Measurements from ENCODE around the gene CSNK1A1L.
"Not testable (repeated sequence)": the region's sequence is repeated elsewhere in the genome, so short reads cannot be mapped to it uniquely, and the experiment has no call there.

CSNK1A1L gene

DNA sequence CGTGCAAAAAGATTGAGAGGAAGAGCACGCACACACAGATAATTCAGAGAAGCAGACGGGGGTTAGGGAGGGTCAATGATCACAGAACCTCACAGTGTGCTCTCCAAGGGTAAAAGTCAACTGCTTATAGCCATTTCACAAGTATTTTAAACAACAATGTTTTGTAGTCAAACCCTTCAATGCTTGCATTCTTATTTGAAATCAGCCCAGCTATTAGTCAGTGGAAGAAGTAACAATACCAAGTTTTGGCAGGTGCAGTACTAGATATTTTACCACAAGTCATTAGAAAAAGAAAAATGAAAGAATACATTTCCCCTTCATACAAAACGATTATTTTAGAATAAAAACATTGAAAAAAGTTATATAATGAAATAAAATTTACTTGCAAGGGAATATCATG lies 2.6 kb downstream of the CSNK1A1L start:
- no peak for DNase-seq

DNA sequence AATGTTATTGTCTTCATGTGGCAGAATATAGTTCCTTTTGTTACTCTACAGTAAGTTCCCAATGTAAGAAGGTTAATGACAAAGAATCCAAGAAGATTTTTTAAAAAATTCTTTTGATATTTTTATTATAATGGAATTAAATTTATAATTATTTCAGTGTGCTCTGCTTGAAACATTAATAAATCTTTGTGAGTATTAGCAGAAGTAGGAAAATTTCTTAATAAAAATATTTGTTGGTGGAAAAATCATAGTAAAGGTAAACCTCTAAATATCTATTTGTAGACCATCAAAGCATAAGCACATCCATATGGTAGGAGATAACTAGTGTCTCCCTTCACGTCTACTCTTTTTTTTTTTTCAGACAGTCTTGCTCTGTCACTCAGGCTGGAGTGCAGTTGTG lies 4.3 kb downstream of the CSNK1A1L start:
- DNase-seq = no peak

DNA sequence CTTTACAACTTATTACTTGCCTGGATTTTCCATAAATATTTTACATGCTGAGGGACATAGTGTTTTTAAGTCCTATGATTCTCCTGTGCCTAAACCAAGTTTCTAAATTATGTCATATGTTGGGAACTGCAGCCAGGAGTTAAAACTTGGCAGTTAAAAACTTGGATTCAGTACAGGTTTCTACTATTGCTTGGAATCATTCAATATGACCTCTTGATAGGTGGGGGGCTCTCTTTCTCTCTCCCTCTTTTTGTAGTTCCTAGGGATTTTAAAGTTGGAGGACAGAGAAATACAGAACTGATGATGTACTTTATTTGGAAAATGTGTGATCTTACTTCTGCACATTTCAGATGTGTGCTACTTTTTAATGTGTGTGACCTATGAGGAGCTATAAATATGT lies 4.7 kb downstream of the CSNK1A1L start:
- DNase-seq = no peak

DNA sequence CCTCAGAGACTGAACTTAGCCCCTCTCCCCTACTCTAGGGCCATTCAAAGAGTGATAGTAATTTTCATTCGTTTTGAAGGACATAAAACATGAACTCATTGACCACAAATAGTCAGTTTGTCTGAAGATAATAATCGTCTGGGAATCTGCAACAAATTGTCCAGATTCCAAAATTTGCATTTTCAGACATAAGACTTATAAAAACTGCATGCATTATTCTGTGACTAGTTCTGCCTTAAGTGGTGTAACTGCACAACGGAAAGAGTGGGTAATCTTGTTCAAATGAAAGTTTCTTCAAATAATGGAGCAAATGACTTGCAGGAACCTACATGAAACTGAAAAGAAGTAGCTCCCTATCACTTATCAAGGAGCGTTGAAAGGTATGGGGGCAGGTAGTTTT lies 8.4 kb downstream of the CSNK1A1L start:
- no peak for DNase-seq

DNA sequence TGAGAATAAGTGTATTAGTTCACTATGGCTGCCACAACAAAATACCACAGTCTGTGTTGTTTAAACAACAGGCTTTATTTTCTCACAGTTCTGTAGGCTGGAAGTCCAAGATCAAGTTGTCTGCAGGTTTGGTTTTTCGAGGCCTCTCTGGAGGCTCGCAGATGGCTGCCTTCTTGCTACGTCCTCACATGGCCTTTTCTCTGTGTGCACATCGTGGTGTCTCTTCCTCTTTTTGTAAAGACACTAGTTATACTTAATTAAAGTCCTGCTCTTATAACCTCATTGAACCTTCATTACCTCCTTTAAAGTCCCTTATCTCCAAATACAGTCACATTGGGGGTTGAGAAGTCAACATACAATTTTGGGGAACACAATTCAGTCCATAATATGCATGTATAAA lies 10.6 kb downstream of the CSNK1A1L start:
- no peak for DNase-seq

DNA sequence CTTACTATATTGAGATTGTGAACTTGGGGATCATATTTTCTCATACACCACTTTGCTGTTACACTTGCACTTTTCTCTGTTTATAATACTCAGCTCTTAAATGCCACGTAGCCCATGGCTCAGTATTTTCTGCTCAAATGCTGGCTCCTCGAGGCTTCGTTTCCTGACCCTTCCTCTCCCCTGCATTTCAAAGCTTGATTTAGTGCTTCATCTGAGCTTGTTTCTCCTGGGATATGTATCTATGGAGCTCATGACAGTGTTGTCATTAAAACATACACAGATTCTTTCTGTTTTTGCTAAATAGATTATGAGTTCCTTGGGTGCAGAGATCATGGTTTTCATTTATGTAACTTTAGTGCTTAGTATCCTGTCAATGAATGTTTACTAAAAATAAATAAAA lies 11.4 kb downstream of the CSNK1A1L start:
- DNase-seq = no peak

DNA sequence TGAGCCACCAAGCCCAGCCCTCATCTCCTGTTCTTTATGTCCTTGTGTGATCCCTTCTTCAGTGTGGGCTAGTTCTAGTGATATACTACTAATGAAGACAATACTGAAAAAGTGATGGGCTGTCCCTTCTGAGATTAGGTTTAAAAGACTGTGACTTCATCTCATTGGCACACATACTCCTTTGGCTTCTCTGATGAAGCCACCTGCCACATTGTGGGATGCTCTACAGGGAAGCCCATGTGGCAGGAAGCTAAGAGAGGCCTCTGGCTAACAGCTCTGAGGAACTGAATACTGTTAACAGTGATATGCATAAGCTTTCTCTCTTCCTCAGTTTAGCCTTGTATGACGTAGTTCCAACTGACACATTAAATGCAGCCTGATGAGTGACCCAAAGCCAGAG lies 13.6 kb downstream of the CSNK1A1L start:
- DNase-seq = no peak

DNA sequence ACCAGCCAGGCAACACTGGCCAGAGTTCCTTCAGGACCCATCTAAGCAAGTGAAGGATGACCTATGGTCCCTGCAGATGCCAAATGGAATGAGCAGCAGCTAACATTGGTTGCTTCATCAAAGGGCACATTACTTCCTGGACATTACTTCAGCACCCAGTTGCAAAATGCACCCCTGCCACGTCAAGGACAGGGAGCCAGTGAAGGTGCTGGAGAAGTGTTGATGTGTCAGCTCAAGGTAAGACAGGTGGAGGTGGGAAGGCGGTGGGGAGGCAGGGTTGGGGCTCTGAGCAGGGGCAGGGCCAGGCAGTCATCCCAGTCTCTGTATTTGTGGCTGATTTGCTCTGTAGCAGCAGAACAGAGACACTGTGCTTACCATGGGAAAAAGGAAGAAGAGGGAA lies 14.6 kb downstream of the CSNK1A1L start:
- DNase-seq = no peak

DNA sequence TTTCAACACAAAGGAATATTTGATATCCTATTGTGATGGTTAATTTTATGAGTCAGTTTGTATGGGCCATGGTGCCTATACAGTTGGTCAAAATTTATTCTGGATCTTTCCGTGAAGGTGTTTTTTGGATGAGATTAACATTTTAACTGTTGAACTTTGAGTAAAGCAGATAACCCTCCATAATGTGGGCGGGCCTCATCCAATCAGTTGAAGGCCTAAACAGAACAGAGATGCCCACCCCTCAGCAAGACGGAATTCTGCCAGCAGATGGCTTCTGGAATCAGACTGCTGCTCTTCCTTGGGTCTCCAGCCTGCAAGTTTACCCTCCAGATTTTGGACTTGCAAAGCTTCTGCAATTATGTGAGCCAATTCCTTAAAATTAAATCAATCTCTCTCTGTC lies 16.0 kb downstream of the CSNK1A1L start:
- DNase-seq = no peak

DNA sequence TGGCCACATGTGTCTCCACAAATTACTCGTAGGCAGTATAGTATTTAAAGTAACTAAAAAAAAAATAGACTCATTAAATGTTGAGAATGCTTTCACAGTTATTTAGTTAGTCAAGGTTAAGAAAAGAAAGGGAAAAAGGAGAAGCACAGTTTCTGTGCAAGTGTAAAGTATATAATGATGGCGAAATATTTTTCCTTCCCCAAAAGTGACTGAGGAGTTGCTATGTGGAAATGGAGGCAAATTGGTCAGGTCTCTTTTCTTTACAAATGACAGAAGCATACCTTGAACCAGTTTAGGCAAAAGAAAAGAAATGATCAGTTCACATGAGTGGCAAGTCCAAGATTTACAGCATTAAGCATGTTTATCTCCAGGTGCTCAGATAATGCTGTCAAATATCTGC lies 18.0 kb downstream of the CSNK1A1L start:
- DNase-seq = no peak

DNA sequence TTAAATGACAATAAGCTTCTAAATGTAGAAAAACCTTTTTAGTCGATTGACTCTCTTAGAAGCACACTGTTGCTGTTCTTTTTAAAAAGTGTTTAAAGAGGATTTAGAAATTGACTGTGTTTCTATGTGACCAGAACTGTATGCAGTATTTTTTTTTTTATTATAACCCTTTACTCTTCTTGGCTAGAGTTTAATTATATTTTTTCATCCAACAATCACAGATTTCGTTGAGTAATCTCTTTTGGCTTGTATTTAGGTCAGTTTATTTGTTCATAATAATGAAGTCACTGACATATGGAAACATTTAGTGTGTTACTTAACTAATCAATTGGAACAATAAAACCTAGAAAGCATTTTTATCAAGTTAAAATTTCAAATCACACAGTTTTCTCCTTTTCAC lies 19.9 kb downstream of the CSNK1A1L start:
- DNase-seq = no peak

DNA sequence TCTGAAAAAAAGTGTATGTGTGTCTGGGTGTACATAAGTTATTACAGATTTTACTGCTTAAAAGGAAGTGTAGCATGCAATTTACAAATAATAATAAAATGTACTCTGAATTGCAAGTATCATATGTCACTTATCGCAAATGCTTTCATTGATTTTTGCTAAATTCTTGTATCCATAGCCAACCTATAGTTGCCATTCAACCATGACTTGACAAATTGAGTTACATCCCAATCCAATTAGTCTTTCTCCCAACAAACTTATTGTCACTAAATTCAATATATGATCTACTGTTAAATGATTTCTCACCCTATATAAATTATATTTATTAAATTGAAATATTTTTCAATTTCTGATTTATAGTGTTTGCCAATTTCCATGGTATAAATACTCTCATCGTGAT lies 28.6 kb downstream of the CSNK1A1L start:
- no peak for DNase-seq

DNA sequence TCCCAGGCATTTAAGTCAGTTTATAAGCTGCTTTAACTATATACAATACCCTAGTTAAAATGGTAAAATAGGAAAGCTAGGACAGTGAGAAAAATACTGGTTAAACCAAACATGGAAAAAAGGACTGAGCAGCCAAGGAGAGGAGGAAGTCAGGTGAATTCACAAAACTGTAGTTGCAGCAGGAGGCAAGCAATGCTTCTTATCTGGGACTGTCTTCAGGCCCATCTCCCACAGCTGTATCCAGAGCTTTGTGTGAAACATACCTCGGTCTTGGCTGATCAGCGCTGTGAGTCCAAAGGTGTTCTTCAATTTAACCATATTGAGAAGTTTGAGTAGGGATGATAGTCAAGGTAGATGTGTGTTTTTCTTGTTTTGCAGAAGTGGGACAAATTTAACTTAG lies 30.3 kb downstream of the CSNK1A1L start:
- DNase-seq = no peak

DNA sequence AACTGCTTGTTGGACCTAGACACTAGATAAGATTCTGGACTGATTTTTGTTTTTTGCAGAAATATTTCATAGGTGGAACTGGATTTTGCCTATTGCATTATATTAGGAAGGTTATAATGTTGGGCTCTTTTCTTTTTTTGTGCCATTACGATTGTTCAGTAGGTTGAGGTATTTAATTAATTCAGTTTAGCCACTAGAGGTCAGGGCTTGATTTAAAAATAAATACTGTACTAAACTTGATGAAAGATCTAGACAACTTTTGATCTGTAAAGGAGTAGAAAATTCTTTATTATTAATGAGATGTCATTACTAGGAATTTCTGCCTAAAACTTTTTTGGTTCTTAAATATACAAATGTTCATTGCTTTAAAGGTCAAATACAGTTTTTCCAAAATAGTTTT lies 30.8 kb downstream of the CSNK1A1L start:
- DNase-seq = no peak

DNA sequence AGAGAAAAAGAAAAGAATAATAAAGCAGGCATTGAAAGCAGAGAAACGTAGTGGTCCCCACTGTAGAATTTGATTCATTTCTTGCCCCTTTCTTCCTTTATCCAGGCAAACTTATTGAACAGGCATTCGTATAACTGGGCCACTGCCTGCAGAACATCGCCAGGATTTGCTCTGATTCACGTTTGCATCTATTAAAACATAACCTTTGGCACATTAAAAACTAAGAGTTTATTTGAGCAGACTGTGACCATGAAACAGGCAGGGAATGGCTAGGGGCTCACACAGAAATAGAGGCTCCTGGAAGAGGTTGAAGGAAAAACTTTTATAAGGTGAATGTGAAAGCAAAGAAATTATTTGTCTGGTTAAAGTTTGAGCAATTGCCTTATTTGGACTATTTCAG lies 33.4 kb downstream of the CSNK1A1L start:
- no peak for DNase-seq

DNA sequence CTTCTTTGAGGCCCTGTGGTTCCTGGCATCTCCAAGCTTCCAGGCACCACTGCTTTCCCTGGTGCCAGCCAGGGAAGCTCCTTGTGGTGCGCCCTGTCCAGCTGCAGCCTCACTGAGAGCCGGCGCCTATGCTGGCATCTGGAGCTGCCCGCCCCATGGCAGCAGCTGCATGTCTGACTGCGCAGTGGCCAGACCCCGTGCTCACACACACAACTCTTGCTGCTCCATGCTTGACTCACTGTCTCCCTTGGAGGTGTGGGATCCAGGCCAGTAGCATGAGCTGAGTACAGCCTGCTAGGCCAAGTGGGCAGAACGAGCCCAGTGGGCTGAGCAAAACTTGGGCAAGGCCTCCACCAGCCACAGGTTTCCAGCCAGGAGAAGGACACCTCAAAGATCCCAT lies 34.5 kb downstream of the CSNK1A1L start:
- no peak for DNase-seq

DNA sequence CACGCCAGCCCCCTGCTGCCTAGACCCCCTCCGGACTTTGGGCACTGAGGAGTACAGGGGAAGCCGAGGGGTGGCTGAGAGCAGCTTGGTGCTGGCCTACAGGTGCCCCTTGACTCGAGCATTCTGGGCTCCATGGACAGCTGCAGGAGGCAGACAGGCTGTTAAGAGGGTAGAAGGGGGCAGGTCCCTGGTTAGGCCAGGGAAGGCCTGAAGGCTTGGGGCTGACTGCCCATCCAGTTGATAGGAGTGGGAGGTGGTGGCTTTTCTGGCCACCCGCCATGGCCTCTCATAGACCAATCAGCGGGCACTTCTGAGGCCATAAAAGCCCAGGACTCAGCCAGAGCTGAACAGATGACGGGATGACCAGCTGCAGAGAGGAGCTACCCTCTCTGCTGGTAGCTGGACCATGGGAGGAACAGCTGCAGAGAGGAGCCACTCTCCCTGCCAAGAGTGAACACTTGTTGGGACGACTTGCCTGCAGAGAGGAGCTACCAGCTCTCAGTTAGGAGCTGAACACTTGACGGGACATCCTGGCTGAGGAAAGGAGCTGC lies 35.2 kb downstream of the CSNK1A1L start:
- DNase-seq = no peak

DNA sequence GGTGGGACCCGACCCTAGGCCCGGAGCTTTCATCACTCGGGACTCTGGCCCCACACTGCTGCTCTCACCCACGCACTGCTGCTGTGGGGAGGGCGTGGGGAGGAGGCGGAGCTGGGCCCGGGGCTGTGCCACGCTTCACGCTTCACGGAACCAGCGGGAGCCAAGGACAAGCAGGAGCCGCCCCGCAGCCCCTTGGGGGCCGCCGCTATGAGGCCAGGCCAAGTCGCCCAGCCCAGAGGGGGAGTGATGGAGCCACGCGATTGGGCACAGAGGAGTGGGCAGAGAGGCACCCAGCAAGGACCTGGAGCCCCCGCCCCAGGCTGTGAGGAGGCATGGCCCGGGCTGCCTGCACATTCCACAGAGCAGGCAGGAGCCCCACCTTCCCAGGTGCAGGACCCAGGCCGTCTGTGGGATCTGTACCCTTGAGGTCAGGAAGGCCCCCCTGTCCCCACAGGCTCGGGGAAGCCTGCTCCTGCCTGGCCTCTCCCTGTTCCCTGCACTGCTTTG lies 35.8 kb downstream of the CSNK1A1L start:
- DNase-seq = no peak

DNA sequence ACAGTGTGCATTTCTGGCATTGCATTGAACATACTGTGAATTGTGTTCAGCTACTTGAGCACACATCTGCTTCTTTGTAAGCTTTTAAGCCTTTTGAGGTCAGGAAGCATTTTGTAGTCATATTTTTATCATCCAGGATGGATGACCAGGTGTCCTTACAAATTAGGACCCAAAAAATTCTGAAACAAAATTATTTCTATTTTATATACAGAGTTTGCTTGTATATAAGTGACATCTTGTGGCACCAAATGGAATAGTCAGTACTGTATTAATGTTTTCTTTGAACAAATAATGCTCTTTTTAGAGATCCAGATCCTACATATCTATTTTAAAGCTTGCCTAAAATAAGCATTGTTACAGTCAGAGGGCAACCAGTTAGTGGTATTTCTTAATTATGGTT lies 36.5 kb downstream of the CSNK1A1L start:
- DNase-seq = no peak

DNA sequence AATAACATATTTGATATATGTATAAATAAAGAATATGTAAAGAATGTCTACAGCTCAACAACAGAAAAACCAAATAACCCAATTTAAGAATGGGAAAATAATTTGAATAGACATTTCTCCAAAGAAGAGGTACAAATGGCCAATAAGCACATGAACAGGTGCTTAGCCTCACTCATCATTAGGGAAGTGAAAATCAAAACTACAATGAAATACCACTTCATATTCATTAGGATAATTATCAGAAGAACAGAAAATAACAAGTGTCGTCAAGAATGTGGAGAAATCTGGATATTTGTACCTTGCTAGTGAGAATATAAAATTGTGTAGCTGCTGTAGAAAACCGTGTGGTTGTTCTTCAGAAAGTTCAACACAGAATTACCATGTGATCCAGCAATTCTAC lies 37.6 kb downstream of the CSNK1A1L start:
- DNase-seq = no peak

DNA sequence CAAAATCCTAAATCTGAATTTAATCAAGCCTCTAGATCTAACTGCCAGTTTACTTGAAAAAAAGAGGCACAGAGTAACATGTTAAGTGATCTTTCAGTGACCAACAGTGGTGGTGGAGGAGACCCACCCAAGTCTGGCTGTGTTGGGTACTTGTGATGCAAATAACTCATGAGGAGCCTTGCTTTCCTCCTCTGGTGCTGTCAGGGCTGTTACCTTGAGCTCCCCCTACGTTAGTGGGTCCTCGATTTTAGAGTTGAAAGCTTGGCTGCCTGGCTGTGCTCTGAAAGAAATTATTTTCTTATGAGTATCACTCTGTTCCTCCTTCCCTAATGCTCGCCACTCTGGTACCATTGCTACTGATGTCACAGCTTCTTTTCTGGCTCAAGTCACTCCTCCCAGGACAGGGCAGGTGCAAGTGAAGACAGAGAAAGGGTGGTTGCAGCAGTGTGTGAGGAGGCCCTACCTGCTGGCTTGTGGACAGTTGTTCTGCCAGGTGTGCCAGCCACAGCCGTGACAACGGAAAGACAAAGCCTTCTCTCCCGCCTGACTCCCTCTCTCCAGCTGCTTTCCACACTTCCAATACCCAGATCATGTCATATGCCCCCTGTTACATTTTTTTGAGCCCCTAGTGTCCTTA lies 39.5 kb downstream of the CSNK1A1L start:
- no peak for DNase-seq

DNA sequence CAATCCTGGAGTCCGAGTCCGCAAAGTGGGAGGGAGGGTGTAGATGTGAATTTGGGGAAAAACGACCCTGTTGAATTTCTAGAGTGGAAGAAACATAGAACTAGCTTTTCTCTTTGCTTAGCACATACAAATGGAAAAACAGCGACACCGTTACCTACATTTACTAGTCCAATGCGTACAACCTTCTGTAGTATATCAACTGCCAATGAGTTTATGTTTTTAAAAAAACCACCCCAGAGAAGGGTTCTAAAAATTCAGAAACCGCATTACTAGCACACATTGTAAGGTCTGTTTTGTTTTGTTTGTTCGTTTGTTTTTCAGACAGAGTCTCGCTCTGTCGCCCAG lies 45.6 kb downstream of the CSNK1A1L start:
- DNase-seq = no peak

DNA sequence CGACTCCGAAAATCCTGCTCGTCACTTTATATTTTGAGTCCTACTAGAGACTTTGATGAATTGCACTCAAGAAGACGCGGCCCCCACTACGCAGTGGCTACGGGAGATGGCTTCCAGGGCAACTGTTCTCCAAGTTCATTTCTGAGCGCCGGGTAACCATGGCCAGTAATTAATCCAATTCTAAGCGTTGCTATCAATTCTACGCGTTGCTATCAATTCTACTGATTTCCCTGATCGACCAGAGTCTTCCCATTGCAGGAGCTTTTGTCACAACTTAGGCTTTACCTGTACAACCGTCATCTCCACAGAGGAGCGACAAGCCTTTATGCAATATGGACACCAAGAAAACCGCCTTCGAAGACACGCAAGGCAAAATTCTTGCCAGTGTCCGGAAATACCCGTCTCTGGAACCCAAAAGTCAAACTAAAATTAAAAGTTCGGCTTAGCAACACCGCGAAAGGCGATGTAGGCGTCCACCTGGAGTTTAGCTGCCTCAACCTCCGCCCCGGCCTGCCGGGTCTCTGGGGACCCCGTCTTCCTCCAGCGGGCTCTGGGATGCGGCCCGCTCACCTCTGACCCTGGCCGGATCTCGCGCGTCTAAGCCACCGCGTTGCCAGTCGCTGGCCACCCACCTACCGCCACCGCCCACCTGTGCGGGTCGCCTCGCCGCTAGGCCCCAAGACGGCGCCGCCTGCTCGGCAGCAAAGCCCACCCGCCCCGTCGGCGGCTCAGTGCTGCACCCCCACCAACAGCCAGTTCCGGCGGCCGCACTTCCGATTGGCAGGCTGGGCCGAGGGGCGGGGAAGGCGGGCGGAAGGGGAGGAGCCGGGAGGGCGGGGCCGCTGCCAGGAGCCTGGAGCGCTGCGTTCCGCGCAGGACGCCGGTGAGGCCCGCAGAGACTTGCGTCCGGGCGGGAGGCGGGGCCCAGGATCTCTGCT lies 46.3 kb downstream of the CSNK1A1L start, which contains the start of gene SUPT20H:
Gene SUPT20H, minus strand, starts transcription at position 779 of the 938 bp plus-strand sequence. CDS start 8,198 bp downstream, outside the sequence.
- peak; percentile 66 for DNase-seq

DNA sequence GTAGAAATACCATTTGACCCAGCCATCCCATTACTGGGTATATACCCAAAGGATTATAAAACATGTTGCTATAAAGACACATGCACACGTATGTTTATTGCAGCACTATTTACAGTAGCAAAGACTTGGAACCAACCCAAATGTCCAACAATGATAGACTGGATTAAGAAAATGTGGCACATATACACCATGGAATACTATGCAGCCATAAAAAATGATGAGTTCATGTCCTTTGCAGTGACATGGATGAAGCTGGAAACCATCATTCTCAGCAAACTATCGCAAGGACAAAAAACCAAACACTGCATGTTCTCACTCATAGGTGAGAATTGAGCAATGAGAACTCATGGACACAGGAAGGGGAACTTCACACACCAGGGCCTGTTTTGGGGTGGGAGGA lies 49.2 kb downstream of the CSNK1A1L start:
- not testable (repeated sequence) for DNase-seq
